ENCODE results near the gene IFT20.

- TF ChIP-seq CTCF (IDR thresholded peaks at IDR 0.05; ENCODE audit: low read depth, low read length) (no peak), EZH2phosphoT487 (IDR thresholded peaks at IDR 0.05; ENCODE audit: low read depth) (no peak)
Observed at GRCh38 chr17:28370035-28370743, 34.9 kb upstream of the IFT20 start, which contains the start of gene VTN.
